Cortex of kidney (tissue), 1 donor: Measurements from ENCODE around the gene OSMR.

ENCODE experiments used
- DNase-seq: peaks from one replicate; lab custom pipeline; 2025; lab: John Stamatoyannopoulos, UW

OSMR gene

GRCh38 chr5:38845526-38846378 is at the start of gene OSMR:
TSS of gene OSMR (plus strand) at chr5:38846012. CDS start at chr5:38869045, 23,033 bp downstream.
- DNase-seq: no peak

GRCh38 chr5:38796742-38797108 is 49.1 kb upstream of the OSMR start:
- no peak for DNase-seq

GRCh38 chr5:38797838-38798237 is 48.0 kb upstream of the OSMR start:
- no peak for DNase-seq

GRCh38 chr5:38799556-38800377 is 46.0 kb upstream of the OSMR start:
- no peak for DNase-seq

- no peak for DNase-seq
Observed at GRCh38 chr5:38800515-38800914, 45.3 kb upstream of the OSMR start.

- no peak for DNase-seq
Observed at GRCh38 chr5:38802125-38802524, 43.7 kb upstream of the OSMR start.

- no peak for DNase-seq
Observed at GRCh38 chr5:38803246-38803645, 42.6 kb upstream of the OSMR start.

GRCh38 chr5:38806775-38807258 is 39.0 kb upstream of the OSMR start:
- DNase-seq: no peak

GRCh38 chr5:38807570-38808483 is 38.0 kb upstream of the OSMR start:
- DNase-seq: no peak

GRCh38 chr5:38808666-38809343 is 37.0 kb upstream of the OSMR start:
- no peak for DNase-seq

GRCh38 chr5:38809388-38810359 is 36.1 kb upstream of the OSMR start:
- no peak for DNase-seq

GRCh38 chr5:38814879-38815278 is 30.9 kb upstream of the OSMR start:
- no peak for DNase-seq

- DNase-seq: no peak
Observed at GRCh38 chr5:38816083-38817030, 29.5 kb upstream of the OSMR start.

GRCh38 chr5:38821679-38822078 is 24.1 kb upstream of the OSMR start:
- DNase-seq: no peak

- DNase-seq: no peak
Observed at GRCh38 chr5:38823503-38823902, 22.3 kb upstream of the OSMR start.

- no peak for DNase-seq
Observed at GRCh38 chr5:38824821-38825220, 21.0 kb upstream of the OSMR start.

GRCh38 chr5:38825494-38825893 is 20.3 kb upstream of the OSMR start:
- no peak for DNase-seq

- DNase-seq: no peak
Observed at GRCh38 chr5:38827525-38827924, 18.3 kb upstream of the OSMR start.

GRCh38 chr5:38830521-38831051 is 15.2 kb upstream of the OSMR start:
- no peak for DNase-seq
